Measurements from ENCODE around the gene ABCC5.

The ABCC5 gene

GRCh38 chr3:184039414-184039813 lies 21.7 kb upstream of the ABCC5 start:
- no peak for TF ChIP-seq FOXP2 (optimal IDR thresholded peaks at IDR 0.05; ENCODE audit: borderline replicate concordance, extremely low read depth, extremely low read length, insufficient read depth)
- no peak for TF ChIP-seq TAF1 (IDR thresholded peaks at IDR 0.05; ENCODE audit: borderline replicate concordance, insufficient read depth, low read length)
- TF ChIP-seq POLR2AphosphoS5 (IDR thresholded peaks at IDR 0.05; ENCODE audit: low read depth, low read length) = no peak
- TF ChIP-seq SIN3A (IDR thresholded peaks at IDR 0.05; ENCODE audit: borderline replicate concordance, insufficient read depth, low read length) = no peak

GRCh38 chr3:184037816-184038215 lies 20.1 kb upstream of the ABCC5 start:
- TF ChIP-seq POLR2AphosphoS5 (IDR thresholded peaks at IDR 0.05; ENCODE audit: low read depth, low read length) (no peak), FOXP2 (optimal IDR thresholded peaks at IDR 0.05; ENCODE audit: borderline replicate concordance, extremely low read depth, extremely low read length, insufficient read depth) (no peak), REST (IDR thresholded peaks at IDR 0.05; ENCODE audit: insufficient read depth in 1 of 2, low read depth in 2 of 2, low read length in 2 of 2) (no peak), TAF1 (IDR thresholded peaks at IDR 0.05; ENCODE audit: borderline replicate concordance, insufficient read depth, low read length) (no peak)

GRCh38 chr3:184031187-184031792 lies 13.6 kb upstream of the ABCC5 start, which contains the start of gene HTR3D:
TSS of gene HTR3D (plus strand) at chr3:184031742. CDS start at chr3:184031742, 0 bp downstream.
- TF ChIP-seq FOXP2 (optimal IDR thresholded peaks at IDR 0.05; ENCODE audit: borderline replicate concordance, extremely low read depth, extremely low read length, insufficient read depth) (no peak), TAF1 (IDR thresholded peaks at IDR 0.05; ENCODE audit: borderline replicate concordance, insufficient read depth, low read length) (no peak), SIN3A (IDR thresholded peaks at IDR 0.05; ENCODE audit: borderline replicate concordance, insufficient read depth, low read length) (no peak), REST (IDR thresholded peaks at IDR 0.05; ENCODE audit: insufficient read depth in 1 of 2, low read depth in 2 of 2, low read length in 2 of 2) (no peak), POLR2AphosphoS5 (IDR thresholded peaks at IDR 0.05; ENCODE audit: low read depth, low read length) (no peak)

- TF ChIP-seq REST (IDR thresholded peaks at IDR 0.05; ENCODE audit: insufficient read depth in 1 of 2, low read depth in 2 of 2, low read length in 2 of 2) (no peak), FOXP2 (optimal IDR thresholded peaks at IDR 0.05; ENCODE audit: borderline replicate concordance, extremely low read depth, extremely low read length, insufficient read depth) (no peak), TAF1 (IDR thresholded peaks at IDR 0.05; ENCODE audit: borderline replicate concordance, insufficient read depth, low read length) (no peak), SIN3A (IDR thresholded peaks at IDR 0.05; ENCODE audit: borderline replicate concordance, insufficient read depth, low read length) (no peak), POLR2AphosphoS5 (IDR thresholded peaks at IDR 0.05; ENCODE audit: low read depth, low read length) (no peak)
Measured at GRCh38 chr3:184030536-184030935, 12.9 kb upstream of the ABCC5 start.

GRCh38 chr3:184029443-184029842 lies 11.8 kb upstream of the ABCC5 start:
- TF ChIP-seq POLR2AphosphoS5 (IDR thresholded peaks at IDR 0.05; ENCODE audit: low read depth, low read length) = no peak
- no peak for TF ChIP-seq TAF1 (IDR thresholded peaks at IDR 0.05; ENCODE audit: borderline replicate concordance, insufficient read depth, low read length)
- TF ChIP-seq REST (IDR thresholded peaks at IDR 0.05; ENCODE audit: insufficient read depth in 1 of 2, low read depth in 2 of 2, low read length in 2 of 2) = no peak
- no peak for TF ChIP-seq SIN3A (IDR thresholded peaks at IDR 0.05; ENCODE audit: borderline replicate concordance, insufficient read depth, low read length)
- TF ChIP-seq FOXP2 (optimal IDR thresholded peaks at IDR 0.05; ENCODE audit: borderline replicate concordance, extremely low read depth, extremely low read length, insufficient read depth) = no peak

All from PFSK-1 (cell line).